ENCODE data around the gene ADH7. TPM values are rescaled to one million over a fixed set of nuclear protein-coding genes. Genes with fewer than 3 reads are reported as not detected.

Gene ADH7
- total and polyA plus RNA-seq, 2 of the 13 experiments (the other 11 are each of a cell fraction or from before 2014, with no cell fraction given): not detected

DNA sequence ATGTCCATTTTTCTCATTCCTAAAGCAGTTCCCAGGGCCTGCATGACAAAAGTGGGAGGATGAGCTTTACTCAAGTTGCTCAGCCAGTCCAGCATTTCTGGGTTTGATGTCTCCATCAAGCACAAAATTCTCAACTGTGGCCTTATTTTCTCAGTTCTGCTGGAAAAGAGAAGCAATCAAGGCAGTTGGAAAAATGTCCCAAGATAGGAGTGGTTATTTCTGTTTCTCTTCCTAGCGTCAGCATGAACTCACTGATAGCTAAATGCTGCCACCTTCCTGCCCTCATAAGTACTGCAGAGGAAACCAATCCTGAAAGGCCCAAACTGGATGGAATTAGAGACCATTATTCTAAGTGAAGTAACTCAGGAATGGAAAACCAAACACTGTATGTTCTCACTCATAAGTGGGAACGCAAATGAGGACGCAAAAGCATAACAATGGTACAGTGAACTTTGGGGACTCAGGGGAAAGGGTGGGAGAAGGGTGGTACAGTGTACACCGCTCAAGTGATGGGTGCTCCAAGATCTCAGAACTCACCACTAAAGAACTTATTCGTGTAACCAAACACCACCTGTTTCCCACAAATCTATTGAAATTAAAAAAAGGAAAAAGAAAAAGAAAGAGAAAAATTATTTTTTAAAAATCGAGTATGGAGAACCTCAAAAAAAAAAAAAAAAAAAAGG, 29.6 kb downstream of the ADH7 start (continued):
- TF ChIP-seq ZNF318 (CRISPR knock-in tag; IDR thresholded peaks at IDR 0.05) (no peak), ZMYM4 (CRISPR knock-in tag; IDR thresholded peaks at IDR 0.05) (peak; percentile 84), HMGA1 (CRISPR knock-in tag; conservative IDR thresholded peaks at IDR 0.05) (no peak), KMT2A (CRISPR knock-in tag; IDR thresholded peaks at IDR 0.05) (no peak), ZFX (CRISPR knock-in tag; IDR thresholded peaks at IDR 0.05; ENCODE audit: low read depth) (peak; percentile 44; the same call in 1 of the 2 replicates), JUND (CRISPR knock-in tag; IDR thresholded peaks at IDR 0.05) (no peak), HNF1A (IDR thresholded peaks at IDR 0.05; ENCODE audit: low read depth) (no peak), HNF1A (CRISPR knock-in tag; IDR thresholded peaks at IDR 0.05; ENCODE audit: borderline replicate concordance) (peak; percentile 37; the same call in 1 of the 2 replicates), AKAP8 (CRISPR knock-in tag; IDR thresholded peaks at IDR 0.05) (no peak), SNAPC2 (CRISPR knock-in tag; IDR thresholded peaks at IDR 0.05) (no peak), BCL6 (CRISPR knock-in tag; IDR thresholded peaks at IDR 0.05) (peak; percentile 40; the same call in 1 of the 2 replicates), NR1H2 (CRISPR knock-in tag; IDR thresholded peaks at IDR 0.05; ENCODE audit: borderline replicate concordance, low read depth) (no peak), ZNF10 (CRISPR knock-in tag; IDR thresholded peaks at IDR 0.05; ENCODE audit: borderline replicate concordance, low read depth) (no peak), FOXA3 (CRISPR knock-in tag; IDR thresholded peaks at IDR 0.05) (peak; percentile 39; the same call in 1 of the 2 replicates), PLRG1 (conservative IDR thresholded peaks at IDR 0.05) (no peak), ZNF230 (CRISPR knock-in tag; IDR thresholded peaks at IDR 0.05) (no peak), ZNF891 (CRISPR knock-in tag; IDR thresholded peaks at IDR 0.05) (no peak), MYNN (CRISPR knock-in tag; IDR thresholded peaks at IDR 0.05; ENCODE audit: low read depth) (no peak), EHMT2 (IDR thresholded peaks at IDR 0.05; ENCODE audit: borderline replicate concordance, low read depth, low read length) (no peak)

All from HepG2 (cell line).